DOHH2 (cell line): ENCODE results near the gene UNC13A.

Experiments used
- H3F3A ChIP-seq: fragments of 200-600 bp; sonication (generic), shearing (Covaris generic); 2 replicates; pipeline ENCODE4 v1.6.0; 2016; ENCODE audit warnings: antibody characterized with exemption, mild to moderate bottlenecking; ENCODE audit not compliant: control insufficient read depth, insufficient read depth
- H3K27ac ChIP-seq: fragments of 200-600 bp; sonication (generic); 2 replicates; pipeline ENCODE4 v1.5.1; 2014; ENCODE audit warnings: low read depth, mild to moderate bottlenecking, low read length, moderate library complexity
- H3K27me3 ChIP-seq: fragments of 200-600 bp; sonication (generic); 2 replicates; pipeline ENCODE4 v1.6.1; 2014; ENCODE audit warnings: mild to moderate bottlenecking, low read length, mixed read lengths; ENCODE audit not compliant: control insufficient read depth
- H3K36me3 ChIP-seq: fragments of 200-600 bp; sonication (generic); 2 replicates; pipeline ENCODE4 v1.6.1; 2014; ENCODE audit warnings: mild to moderate bottlenecking, low read length, moderate library complexity, mixed read lengths; ENCODE audit not compliant: control insufficient read depth
- H3K4me1 ChIP-seq: fragments of 200-600 bp; sonication (generic); 2 replicates; pipeline ENCODE4 v1.6.1; 2014; ENCODE audit warnings: mild to moderate bottlenecking, low read length, mixed read lengths; ENCODE audit not compliant: control insufficient read depth
- H3K4me2 ChIP-seq: fragments of 200-600 bp; sonication (generic); 2 replicates; pipeline ENCODE4 v1.6.0; 2014; ENCODE audit warnings: mild to moderate bottlenecking, low read length, moderate library complexity
- H3K4me3 ChIP-seq: fragments of 200-600 bp; sonication (generic); 2 replicates; pipeline ENCODE4 v1.5.1; 2014; ENCODE audit warnings: mild to moderate bottlenecking, low read length, mixed read lengths
- H3K79me2 ChIP-seq: fragments of 200-600 bp; sonication (generic); 2 replicates; pipeline ENCODE4 v1.6.1; 2014; ENCODE audit warnings: mild to moderate bottlenecking, low read length, mixed read lengths; ENCODE audit not compliant: control insufficient read depth
- H3K9me2 ChIP-seq: fragments of 200-600 bp; sonication (generic); replicated peaks from 2 replicates; pipeline ENCODE4 v1.6.1; 2014; ENCODE audit warnings: mild to moderate bottlenecking, low read length, mixed read lengths; ENCODE audit not compliant: control insufficient read depth
- H3K9me3 ChIP-seq: fragments of 200-600 bp; sonication (generic); 2 replicates; pipeline ENCODE4 v1.6.1; 2014; ENCODE audit warnings: antibody characterized with exemption, low read length, mixed read lengths; ENCODE audit not compliant: control insufficient read depth, insufficient read depth
- H4K20me1 ChIP-seq: fragments of 200-600 bp; sonication (generic); 2 replicates; pipeline ENCODE4 v1.6.0; 2014; ENCODE audit warnings: low read depth, mild to moderate bottlenecking, antibody characterized with exemption, low read length, moderate library complexity; ENCODE audit not compliant: control insufficient read depth, insufficient read depth
- CTCF ChIP-seq: fragments of 200-600 bp; sonication (generic); IDR thresholded peaks from one replicate; pipeline ENCODE4 v1.5.1; 2014; ENCODE audit warnings: antibody characterized with exemption, mild to moderate bottlenecking, low read depth, low read length; ENCODE audit not compliant: poor library complexity, severe bottlenecking
- EZH2phosphoT487 ChIP-seq: fragments of 200-600 bp; sonication (generic); IDR thresholded peaks from 2 replicates; pipeline ENCODE4 v1.6.1; 2017; ENCODE audit warnings: borderline replicate concordance, mild to moderate bottlenecking, antibody characterized with exemption, low read length, moderate library complexity, mixed read lengths

The UNC13A gene

GRCh38 chr19:17579661-17580244 lies 108.4 kb downstream of the UNC13A start:
- no peaks in the 10 kb centered on the region for H3K9me3 ChIP-seq
- H4K20me1 ChIP-seq, result peaks cover 17% of the 10 kb centered on the region
- peaks cover 7% of the 10 kb centered on the region; the same call in 1 of the 2 replicates for H3K79me2 ChIP-seq
- H3K4me1 ChIP-seq, result peaks cover 8% of the 10 kb centered on the region
- H3K4me2 ChIP-seq, result peak overlapping the region; percentile 9; the same call in 1 of the 2 replicates
- peaks cover 68% of the 10 kb centered on the region for H3K36me3 ChIP-seq
- 0 out of 2 replicates have a peak overlapping the region, but pooled peaks have one; percentile 6 for H3K4me3 ChIP-seq
- H3K9me2 ChIP-seq, result no peaks in the 10 kb centered on the region
- no peak overlapping the region for H3K27ac ChIP-seq
- TF ChIP-seq EZH2phosphoT487, result no peak
- no peak for TF ChIP-seq CTCF
- H3F3A ChIP-seq, result no peaks in the 10 kb centered on the region; the same call in 1 of the 2 replicates
- H3K27me3 ChIP-seq, result no peaks in the 10 kb centered on the region

DNA sequence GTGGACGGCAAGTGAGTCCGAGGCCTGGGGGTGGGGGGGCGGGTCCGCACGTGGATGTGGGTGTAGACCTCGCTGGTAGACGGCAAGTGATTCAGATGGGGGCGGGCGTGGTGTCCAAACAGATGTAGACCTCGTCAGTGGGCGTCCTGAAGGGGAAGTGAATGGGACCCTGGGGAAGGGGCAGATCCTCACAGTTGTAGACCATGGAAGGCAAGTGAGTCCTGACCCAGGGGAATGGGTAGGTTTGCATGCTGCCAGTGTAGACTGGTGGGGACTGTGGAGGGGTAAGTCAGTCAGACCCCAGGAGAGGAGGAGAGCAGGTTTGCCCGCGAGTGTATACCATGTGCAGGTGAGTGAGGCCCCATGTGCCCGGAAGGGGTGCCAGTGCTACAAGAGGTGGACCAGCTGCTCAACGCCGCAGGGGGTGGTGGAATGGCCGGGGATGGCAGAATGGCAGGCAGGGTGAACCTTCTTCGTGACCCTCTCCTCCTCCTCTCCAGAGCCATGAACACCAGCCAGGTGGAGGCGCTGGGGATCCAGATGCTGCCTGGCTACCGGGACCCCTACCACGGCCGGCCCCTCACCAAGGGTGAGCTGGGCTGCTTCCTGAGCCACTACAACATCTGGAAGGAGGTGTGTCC lies 110.6 kb downstream of the UNC13A start:
- Histone ChIP-seq H3K4me1 (peaks cover 8% of the 10 kb centered on the region), H3K36me3 (peaks cover 73% of the 10 kb centered on the region), H3K27ac (no peak overlapping the region), H3K79me2 (peaks cover 10% of the 10 kb centered on the region; the same call in 1 of the 2 replicates), H3K4me2 (no peak overlapping the region), H4K20me1 (peaks cover 17% of the 10 kb centered on the region), H3F3A (peaks cover 3% of the 10 kb centered on the region; the same call in 1 of the 2 replicates), H3K9me2 (no peaks in the 10 kb centered on the region), H3K4me3 (no peak overlapping the region), H3K9me3 (no peaks in the 10 kb centered on the region), H3K27me3 (no peaks in the 10 kb centered on the region)
- TF ChIP-seq CTCF (no peak), EZH2phosphoT487 (no peak)

GRCh38 chr19:17576758-17577456 lies 111.2 kb downstream of the UNC13A start:
- no peak overlapping the region for H3K4me2 ChIP-seq
- H3K36me3 ChIP-seq, result peaks cover 72% of the 10 kb centered on the region
- H3K4me1 ChIP-seq, result peaks cover 8% of the 10 kb centered on the region
- no peak for TF ChIP-seq CTCF
- no peak for TF ChIP-seq EZH2phosphoT487
- no peak overlapping the region for H3K27ac ChIP-seq
- no peaks in the 10 kb centered on the region for H3K9me2 ChIP-seq
- no peak overlapping the region for H3K4me3 ChIP-seq
- H3K27me3 ChIP-seq, result no peaks in the 10 kb centered on the region
- peaks cover 17% of the 10 kb centered on the region for H4K20me1 ChIP-seq
- peaks cover 3% of the 10 kb centered on the region; the same call in 1 of the 2 replicates for H3F3A ChIP-seq
- peaks cover 10% of the 10 kb centered on the region; the same call in 1 of the 2 replicates for H3K79me2 ChIP-seq
- H3K9me3 ChIP-seq, result no peaks in the 10 kb centered on the region
